ENCODE data around the gene RXRA.

The RXRA gene

DNA sequence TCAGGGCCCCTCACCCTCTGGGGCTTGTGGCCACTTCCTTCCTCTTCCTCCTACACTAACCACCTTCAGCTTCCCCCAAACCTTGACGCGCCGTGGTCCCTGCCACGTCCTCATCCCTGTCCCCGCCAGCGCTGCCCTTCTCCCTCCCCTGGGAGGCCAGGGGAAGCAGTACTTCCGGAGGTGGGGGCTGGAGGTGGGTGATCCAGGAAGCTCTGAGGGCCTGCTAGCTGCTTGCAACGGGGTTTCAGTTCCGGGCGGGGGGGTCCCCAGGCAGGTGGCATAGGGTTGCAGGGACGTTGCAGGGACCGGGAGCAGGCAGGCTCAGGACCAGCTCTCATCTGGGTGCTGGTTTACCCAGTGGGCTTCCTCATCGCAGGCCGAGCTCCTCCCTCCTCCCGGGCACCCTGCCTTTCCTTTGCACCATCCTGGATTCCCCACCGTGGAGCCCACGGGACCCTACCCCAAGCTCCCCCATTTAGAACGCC lies 70.0 kb downstream of the RXRA start:
- TF ChIP-seq POLR2AphosphoS5 (IDR thresholded peaks at IDR 0.05; ENCODE audit: borderline replicate concordance, low read depth, low read length) = no peak
- no peak for TF ChIP-seq FOXP2 (optimal IDR thresholded peaks at IDR 0.05; ENCODE audit: control extremely low read depth, extremely low read length, insufficient read depth)
- no peak for TF ChIP-seq EZH2 (IDR thresholded peaks at IDR 0.05)
- no peak overlapping the region for H3K4me3 ChIP-seq
- H3K9me3 ChIP-seq (ENCODE audit: low read depth, low read length) = no peaks in the 10 kb centered on the region
- peaks cover 6% of the 10 kb centered on the region; the same call in 1 of the 2 replicates for H3K36me3 ChIP-seq (ENCODE audit: insufficient read depth, low read length)
- no peak overlapping the region for H3K27ac ChIP-seq
- DNase-seq (ENCODE audit: low read depth, low spot score) = no peak
- no peak overlapping the region for H3K9ac ChIP-seq (ENCODE audit: insufficient read length)

DNA sequence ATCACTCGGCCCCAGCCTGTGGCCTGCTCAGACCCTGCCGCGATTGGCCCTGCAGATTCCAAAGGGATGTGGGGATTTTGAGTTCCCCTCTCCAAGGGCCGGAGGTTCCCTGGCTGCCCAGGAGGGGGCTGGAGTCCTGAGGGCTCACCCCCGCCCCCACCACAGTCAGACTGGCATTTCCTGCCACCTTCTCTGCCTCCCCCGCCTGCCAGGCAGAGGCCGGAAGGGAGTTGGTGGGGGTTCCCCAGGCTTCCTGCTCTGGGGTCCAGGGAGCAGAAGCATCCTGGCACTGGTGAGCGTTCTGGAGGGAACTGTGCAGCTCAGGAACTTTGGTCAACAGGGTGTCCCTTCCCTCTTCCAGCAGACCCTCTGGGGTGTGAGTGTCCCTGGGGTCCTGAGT lies 70.6 kb downstream of the RXRA start:
- Histone ChIP-seq H3K36me3 (ENCODE audit: insufficient read depth, low read length) (peaks cover 6% of the 10 kb centered on the region; the same call in 1 of the 2 replicates), H3K9ac (ENCODE audit: insufficient read length) (no peak overlapping the region), H3K4me3 (no peak overlapping the region), H3K27ac (no peak overlapping the region), H3K9me3 (ENCODE audit: low read depth, low read length) (no peaks in the 10 kb centered on the region)
- DNase-seq (ENCODE audit: low read depth, low spot score) = no peak
- TF ChIP-seq POLR2AphosphoS5 (IDR thresholded peaks at IDR 0.05; ENCODE audit: borderline replicate concordance, low read depth, low read length) (no peak), FOXP2 (optimal IDR thresholded peaks at IDR 0.05; ENCODE audit: control extremely low read depth, extremely low read length, insufficient read depth) (no peak), EZH2 (IDR thresholded peaks at IDR 0.05) (no peak)

DNA sequence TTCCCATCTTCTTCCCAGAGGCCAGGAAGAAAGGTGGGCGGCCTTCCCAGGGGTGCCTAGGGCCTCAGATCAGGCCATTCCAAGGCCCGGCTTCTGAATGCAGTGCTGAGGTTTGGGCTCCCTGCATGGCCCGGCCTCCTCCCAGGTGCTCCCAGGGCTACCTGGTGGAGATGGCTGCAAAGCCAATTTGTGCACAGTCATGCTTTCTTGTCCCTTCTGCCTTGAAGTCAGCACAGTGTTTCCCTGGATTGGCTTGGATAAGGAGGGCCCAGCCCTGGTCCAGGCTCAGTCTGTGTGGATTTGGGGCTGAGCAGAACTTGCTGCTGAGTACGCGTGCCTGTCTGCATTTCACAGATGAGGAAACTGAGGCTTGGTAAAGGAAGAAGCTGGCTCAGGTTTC lies 72.5 kb downstream of the RXRA start:
- TF ChIP-seq FOXP2 (optimal IDR thresholded peaks at IDR 0.05; ENCODE audit: control extremely low read depth, extremely low read length, insufficient read depth) (no peak), POLR2AphosphoS5 (IDR thresholded peaks at IDR 0.05; ENCODE audit: borderline replicate concordance, low read depth, low read length) (no peak), EZH2 (IDR thresholded peaks at IDR 0.05) (no peak)
- Histone ChIP-seq H3K4me3 (no peak overlapping the region), H3K9me3 (ENCODE audit: low read depth, low read length) (no peaks in the 10 kb centered on the region), H3K36me3 (ENCODE audit: insufficient read depth, low read length) (peaks cover 6% of the 10 kb centered on the region; the same call in 1 of the 2 replicates), H3K9ac (ENCODE audit: insufficient read length) (no peak overlapping the region), H3K27ac (no peak overlapping the region)
- no peak for DNase-seq (ENCODE audit: low read depth, low spot score)

DNA sequence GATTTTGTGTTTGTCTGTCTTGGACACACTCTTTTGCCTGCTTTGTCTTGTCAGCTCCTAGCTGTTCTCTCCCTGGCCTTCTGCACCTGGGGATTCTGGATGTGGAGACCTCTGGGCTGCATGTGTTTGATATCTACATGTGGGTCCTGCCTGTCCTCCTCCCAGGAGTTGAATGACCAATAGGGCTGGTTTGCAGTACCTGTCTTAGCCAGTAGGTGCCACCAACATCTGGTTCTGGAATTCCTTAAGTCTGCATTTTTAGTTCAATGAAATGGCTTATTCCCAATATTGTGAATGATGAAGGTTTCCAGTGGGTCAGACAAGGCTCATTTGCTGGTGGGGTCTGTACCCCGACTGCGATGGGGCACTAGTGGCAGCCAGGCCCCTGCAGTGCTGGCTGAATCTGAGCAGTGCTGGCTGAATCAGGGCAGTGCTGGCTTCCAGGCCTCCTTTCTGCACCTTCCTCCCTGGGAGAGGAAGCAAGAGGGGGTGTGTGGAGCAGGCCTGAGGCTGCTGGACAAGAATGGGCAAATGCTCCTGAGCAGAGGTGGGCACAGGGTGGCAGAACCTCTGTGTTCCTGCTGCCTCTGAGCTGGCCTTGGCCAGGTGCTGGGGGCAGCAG lies 73.3 kb downstream of the RXRA start:
- TF ChIP-seq POLR2AphosphoS5 (IDR thresholded peaks at IDR 0.05; ENCODE audit: borderline replicate concordance, low read depth, low read length) (no peak), FOXP2 (optimal IDR thresholded peaks at IDR 0.05; ENCODE audit: control extremely low read depth, extremely low read length, insufficient read depth) (no peak), EZH2 (IDR thresholded peaks at IDR 0.05) (no peak)
- peaks cover 6% of the 10 kb centered on the region; the same call in 1 of the 2 replicates for H3K36me3 ChIP-seq (ENCODE audit: insufficient read depth, low read length)
- no peak overlapping the region for H3K27ac ChIP-seq
- H3K4me3 ChIP-seq = no peak overlapping the region
- H3K9me3 ChIP-seq (ENCODE audit: low read depth, low read length) = no peaks in the 10 kb centered on the region
- DNase-seq (ENCODE audit: low read depth, low spot score) = no peak
- H3K9ac ChIP-seq (ENCODE audit: insufficient read length) = no peak overlapping the region

DNA sequence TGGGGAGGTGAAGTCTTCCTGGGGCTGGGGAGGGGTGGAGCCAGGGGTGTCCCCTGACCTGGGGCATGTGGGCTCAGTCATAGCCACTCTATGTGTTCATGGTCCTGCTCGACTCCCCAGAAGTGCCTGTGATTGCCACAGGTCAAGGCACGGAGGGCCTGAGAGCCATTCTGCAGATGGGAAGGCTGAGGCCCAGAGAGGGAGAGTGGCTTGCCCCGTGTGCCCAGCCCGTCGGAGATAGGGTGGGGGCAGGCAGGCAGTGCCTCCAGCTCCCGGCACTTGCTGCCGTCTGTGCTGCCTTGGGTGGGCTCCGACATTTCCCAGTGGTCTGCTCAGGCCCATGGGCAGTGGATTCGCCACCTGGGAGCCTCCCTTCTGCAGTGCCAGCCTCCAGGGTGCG lies 74.0 kb downstream of the RXRA start:
- no peak for TF ChIP-seq POLR2AphosphoS5 (IDR thresholded peaks at IDR 0.05; ENCODE audit: borderline replicate concordance, low read depth, low read length)
- TF ChIP-seq EZH2 (IDR thresholded peaks at IDR 0.05) = no peak
- TF ChIP-seq FOXP2 (optimal IDR thresholded peaks at IDR 0.05; ENCODE audit: control extremely low read depth, extremely low read length, insufficient read depth) = no peak
- H3K36me3 ChIP-seq (ENCODE audit: insufficient read depth, low read length) = peaks cover 6% of the 10 kb centered on the region; the same call in 1 of the 2 replicates
- no peak overlapping the region for H3K27ac ChIP-seq

DNA sequence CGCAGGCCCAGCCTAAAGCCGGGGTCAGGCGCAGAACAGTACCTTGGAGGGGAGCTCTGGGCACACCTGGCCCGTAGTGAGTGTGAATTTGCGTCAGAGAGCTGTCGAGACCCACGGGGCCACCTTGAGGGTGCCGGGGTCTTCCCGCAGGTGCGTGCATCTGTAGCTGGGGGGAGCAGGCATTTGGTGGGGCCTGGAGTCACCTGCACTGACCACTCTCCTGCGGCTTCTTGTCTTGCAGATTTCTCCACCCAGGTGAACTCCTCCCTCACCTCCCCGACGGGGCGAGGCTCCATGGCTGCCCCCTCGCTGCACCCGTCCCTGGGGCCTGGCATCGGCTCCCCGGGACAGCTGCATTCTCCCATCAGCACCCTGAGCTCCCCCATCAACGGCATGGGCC lies 75.1 kb downstream of the RXRA start:
- H3K9ac ChIP-seq (ENCODE audit: insufficient read length) = no peak overlapping the region
- TF ChIP-seq EZH2 (IDR thresholded peaks at IDR 0.05) (no peak), POLR2AphosphoS5 (IDR thresholded peaks at IDR 0.05; ENCODE audit: borderline replicate concordance, low read depth, low read length) (no peak), FOXP2 (optimal IDR thresholded peaks at IDR 0.05; ENCODE audit: control extremely low read depth, extremely low read length, insufficient read depth) (no peak)
- no peak overlapping the region for H3K4me3 ChIP-seq
- no peak for DNase-seq (ENCODE audit: low read depth, low spot score)
- no peaks in the 10 kb centered on the region for H3K9me3 ChIP-seq (ENCODE audit: low read depth, low read length)
- peaks cover 6% of the 10 kb centered on the region; the same call in 1 of the 2 replicates for H3K36me3 ChIP-seq (ENCODE audit: insufficient read depth, low read length)
- H3K27ac ChIP-seq = no peak overlapping the region

More for the DNA sequence above, 74.0 kb downstream of the RXRA start:
- no peak overlapping the region for H3K4me3 ChIP-seq
- H3K9ac ChIP-seq (ENCODE audit: insufficient read length) = no peak overlapping the region
- H3K9me3 ChIP-seq (ENCODE audit: low read depth, low read length) = no peaks in the 10 kb centered on the region
- no peak for DNase-seq (ENCODE audit: low read depth, low spot score)

DNA sequence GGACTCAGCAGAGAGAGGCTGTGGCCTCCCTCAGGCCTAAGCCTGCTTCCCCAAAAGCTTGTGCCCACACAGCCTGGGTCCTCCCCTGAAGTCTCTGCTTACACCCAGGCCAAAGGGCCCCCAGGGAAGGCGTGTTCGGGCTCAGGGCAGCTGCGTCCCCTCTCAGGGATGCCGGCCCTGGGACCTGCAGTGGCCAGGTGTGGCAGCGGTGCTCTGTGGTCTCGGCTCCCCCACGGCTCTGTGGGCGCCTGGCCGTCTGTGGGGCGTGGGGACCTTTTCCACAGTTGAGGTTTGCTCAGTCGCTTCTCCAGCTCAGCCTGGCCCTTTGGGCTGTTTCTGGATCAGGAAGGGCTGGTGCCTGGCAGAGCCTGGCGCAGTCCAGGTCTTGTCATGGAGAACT lies 75.9 kb downstream of the RXRA start:
- H3K9ac ChIP-seq (ENCODE audit: insufficient read length) = no peak overlapping the region

DNA sequence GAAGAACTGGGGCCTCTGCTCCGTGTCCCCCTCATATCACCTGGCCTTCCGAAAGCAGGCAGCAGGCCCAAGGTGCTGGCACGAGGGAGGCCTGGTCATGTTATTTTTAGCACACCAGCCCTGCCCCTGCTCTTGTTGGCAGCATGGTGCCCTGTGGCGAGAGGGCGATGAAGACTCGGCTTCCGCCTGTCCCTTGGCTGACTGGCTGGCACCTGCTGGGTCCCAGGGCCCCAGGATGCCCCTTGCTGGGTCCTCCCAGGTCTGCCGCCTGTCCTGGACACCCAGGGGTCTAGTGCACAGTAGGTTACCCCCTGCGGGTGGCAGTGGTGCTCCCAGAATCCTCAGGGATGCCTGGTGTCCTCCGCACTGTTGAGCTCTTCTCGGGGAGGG lies 77.0 kb downstream of the RXRA start:
- Histone ChIP-seq H3K9me3 (ENCODE audit: low read depth, low read length) (no peaks in the 10 kb centered on the region), H3K36me3 (ENCODE audit: insufficient read depth, low read length) (peaks cover 6% of the 10 kb centered on the region; the same call in 1 of the 2 replicates), H3K4me3 (no peak overlapping the region; the same call in 1 of the 2 replicates), H3K27ac (peak overlapping the region; percentile 78), H3K9ac (ENCODE audit: insufficient read length) (peak overlapping the region; percentile 28)
- TF ChIP-seq FOXP2 (optimal IDR thresholded peaks at IDR 0.05; ENCODE audit: control extremely low read depth, extremely low read length, insufficient read depth) (no peak), POLR2AphosphoS5 (IDR thresholded peaks at IDR 0.05; ENCODE audit: borderline replicate concordance, low read depth, low read length) (no peak), EZH2 (IDR thresholded peaks at IDR 0.05) (no peak)
- no peak for DNase-seq (ENCODE audit: low read depth, low spot score)

More for the DNA sequence above, 75.9 kb downstream of the RXRA start:
- Histone ChIP-seq H3K9me3 (ENCODE audit: low read depth, low read length) (no peaks in the 10 kb centered on the region), H3K36me3 (ENCODE audit: insufficient read depth, low read length) (peaks cover 6% of the 10 kb centered on the region; the same call in 1 of the 2 replicates), H3K27ac (no peak overlapping the region), H3K4me3 (no peak overlapping the region)
- DNase-seq (ENCODE audit: low read depth, low spot score) = no peak
- TF ChIP-seq FOXP2 (optimal IDR thresholded peaks at IDR 0.05; ENCODE audit: control extremely low read depth, extremely low read length, insufficient read depth) (no peak), POLR2AphosphoS5 (IDR thresholded peaks at IDR 0.05; ENCODE audit: borderline replicate concordance, low read depth, low read length) (no peak), EZH2 (IDR thresholded peaks at IDR 0.05) (no peak)
